Thoracic aorta (tissue), 2 donors: ENCODE data around the gene RAB30. TPM values are rescaled to one million over a fixed set of nuclear protein-coding genes. Genes with fewer than 3 reads are reported as not detected.
A peak's percentile ranks its signal among the peaks of the same experiment; 100 is the strongest.

Experiments used
- ATAC-seq: fragments of 150-250 bp; one replicate; pipeline ENCODE4 v1.8.0; 2017; ENCODE audit warnings: low read depth; ENCODE audit not compliant: insufficient number of reproducible peaks, low FRiP score
- DNase-seq: peaks from one replicate; pipeline ENCODE4 v3.0.0-alpha.2; 2020; ENCODE audit warnings: low spot score
- H3K27ac ChIP-seq, 2 donors: fragments of 200-600 bp; sonication (generic); 1 replicate in 1 of 2; 2 replicates in 1 of 2; pipeline ENCODE4 v1.5.1; 2016; ENCODE audit warnings: mild to moderate bottlenecking in 2 of 2, moderate library complexity in 2 of 2
- H3K27me3 ChIP-seq: fragments of 200-600 bp; sonication (generic); replicated peaks from 2 replicates; pipeline ENCODE4 v1.6.0; 2016; ENCODE audit warnings: mild to moderate bottlenecking; ENCODE audit not compliant: insufficient read depth
- H3K36me3 ChIP-seq: fragments of 200-600 bp; sonication (generic); one replicate; pipeline ENCODE4 v1.5.1; 2016
- H3K4me1 ChIP-seq, 2 donors: fragments of 200-600 bp; sonication (generic); 1 replicate in 1 of 2; 2 replicates in 1 of 2; pipeline versions ENCODE4 v1.5.1 to v1.6.0; 2016; ENCODE audit warnings: low read depth in 2 of 2, mild to moderate bottlenecking in 1 of 2; ENCODE audit not compliant: control insufficient read depth in 1 of 2
- H3K4me3 ChIP-seq: fragments of 200-600 bp; sonication (generic); 2 replicates; pipeline ENCODE4 v1.5.1; 2016; ENCODE audit warnings: mild to moderate bottlenecking
- H3K9me3 ChIP-seq: fragments of 200-600 bp; sonication (generic); 2 replicates; pipeline ENCODE4 v1.5.1; 2016
- CTCF ChIP-seq: fragments of 200-600 bp; sonication (generic); IDR thresholded peaks from one replicate; pipeline ENCODE4 v1.5.1; 2019; ENCODE audit warnings: antibody characterized with exemption
- total RNA-seq, 2 donors: library from RNA; depleted of rRNA; stranded (reverse); fragments of >200 nt; gene quantifications; one replicate each; pipeline versions ENCODE4 v1.1.0 to v1.2.3, GENCODE V29; 2016

Gene RAB30
- total RNA-seq, 2 donors from 2014 or later, result 16.6 to 25.7 TPM

DNA sequence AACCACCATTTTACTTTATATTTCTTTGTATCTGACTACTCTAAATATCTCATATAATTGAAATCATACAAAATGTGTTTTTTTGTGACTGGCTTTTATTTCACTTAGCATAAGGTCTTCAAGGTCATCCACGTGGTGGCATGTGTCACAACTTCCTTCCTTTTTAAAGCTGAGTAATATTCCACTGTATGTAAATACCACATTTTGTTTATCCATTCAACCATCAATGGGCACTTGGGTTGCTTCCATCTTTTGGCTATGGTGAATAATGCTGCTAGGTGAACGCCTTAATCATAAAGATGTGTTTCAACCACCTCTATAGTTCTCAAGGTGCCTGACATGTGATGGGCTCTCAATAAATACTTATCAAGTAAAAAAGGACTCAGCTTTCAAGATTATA lies 15.5 kb downstream of the RAB30 start:
- no peaks in the 10 kb centered on the region for H3K9me3 ChIP-seq

DNA sequence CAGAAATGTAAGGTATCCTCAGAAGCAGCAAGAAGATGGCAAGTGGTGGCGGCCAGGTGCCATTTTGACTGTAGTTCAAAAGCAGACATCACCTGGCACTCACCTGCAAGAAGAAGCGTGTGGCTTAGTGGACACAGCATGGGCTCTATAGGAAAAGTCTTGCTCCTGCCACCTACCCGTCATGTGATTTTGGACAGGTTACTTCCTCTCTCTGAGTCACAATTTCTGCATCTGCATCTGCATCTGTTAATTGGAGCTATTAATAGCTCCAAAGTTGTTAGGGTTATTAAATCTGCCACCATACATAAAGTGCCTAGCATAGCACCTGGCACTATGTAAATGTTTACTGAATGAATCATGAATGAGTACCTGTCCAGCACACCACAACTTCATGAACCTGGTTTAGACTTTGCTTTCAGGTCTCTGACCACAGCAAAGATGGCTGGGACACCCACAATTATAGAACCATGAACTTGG lies 16.8 kb downstream of the RAB30 start:
- no peaks in the 10 kb centered on the region for H3K36me3 ChIP-seq

More for the DNA sequence above, 15.5 kb downstream of the RAB30 start:
- H3K27ac ChIP-seq, result no peak overlapping the region
- no peak for ATAC-seq
- TF ChIP-seq CTCF, result no peak
- no peak overlapping the region for H3K4me3 ChIP-seq
- DNase-seq, result no peak
- H3K36me3 ChIP-seq, result no peaks in the 10 kb centered on the region
- no peaks in the 10 kb centered on the region for H3K27me3 ChIP-seq
- H3K4me1 ChIP-seq, result peaks cover 20 to 28% of the 10 kb centered on the region in 2 donors

GRCh38 chr11:83054001-83054400 lies 17.7 kb downstream of the RAB30 start:
- H3K4me1 ChIP-seq, result peaks cover 21 to 30% of the 10 kb centered on the region in 2 donors
- no peak for ATAC-seq
- H3K9me3 ChIP-seq, result no peaks in the 10 kb centered on the region

More for the DNA sequence above, 16.8 kb downstream of the RAB30 start:
- DNase-seq (no peak), ATAC-seq (no peak)
- no peak for TF ChIP-seq CTCF
- H3K4me3 ChIP-seq, result no peak overlapping the region
- no peaks in the 10 kb centered on the region for H3K9me3 ChIP-seq
- peaks cover 21 to 30% of the 10 kb centered on the region in 2 donors for H3K4me1 ChIP-seq
- H3K27me3 ChIP-seq, result no peaks in the 10 kb centered on the region
- H3K27ac ChIP-seq, result no peak overlapping the region

GRCh38 chr11:83051760-83052671 lies 19.7 kb downstream of the RAB30 start:
- peaks cover 25 to 42% of the 10 kb centered on the region in 2 donors for H3K4me1 ChIP-seq
- H3K27ac ChIP-seq, result peak overlapping the region; percentile 92 to 96
- H3K9me3 ChIP-seq, result no peaks in the 10 kb centered on the region
- H3K27me3 ChIP-seq, result no peaks in the 10 kb centered on the region
- no peak for TF ChIP-seq CTCF
- DNase-seq (no peak), ATAC-seq (peak; percentile 70)
- peak overlapping the region; percentile 7 for H3K4me3 ChIP-seq
- H3K36me3 ChIP-seq, result no peaks in the 10 kb centered on the region

More at GRCh38 chr11:83054001-83054400, 17.7 kb downstream of the RAB30 start:
- Histone ChIP-seq H3K27me3 (no peaks in the 10 kb centered on the region), H3K4me3 (no peak overlapping the region), H3K27ac (no peak overlapping the region), H3K36me3 (no peaks in the 10 kb centered on the region)
- DNase-seq, result no peak
- TF ChIP-seq CTCF, result no peak

DNA sequence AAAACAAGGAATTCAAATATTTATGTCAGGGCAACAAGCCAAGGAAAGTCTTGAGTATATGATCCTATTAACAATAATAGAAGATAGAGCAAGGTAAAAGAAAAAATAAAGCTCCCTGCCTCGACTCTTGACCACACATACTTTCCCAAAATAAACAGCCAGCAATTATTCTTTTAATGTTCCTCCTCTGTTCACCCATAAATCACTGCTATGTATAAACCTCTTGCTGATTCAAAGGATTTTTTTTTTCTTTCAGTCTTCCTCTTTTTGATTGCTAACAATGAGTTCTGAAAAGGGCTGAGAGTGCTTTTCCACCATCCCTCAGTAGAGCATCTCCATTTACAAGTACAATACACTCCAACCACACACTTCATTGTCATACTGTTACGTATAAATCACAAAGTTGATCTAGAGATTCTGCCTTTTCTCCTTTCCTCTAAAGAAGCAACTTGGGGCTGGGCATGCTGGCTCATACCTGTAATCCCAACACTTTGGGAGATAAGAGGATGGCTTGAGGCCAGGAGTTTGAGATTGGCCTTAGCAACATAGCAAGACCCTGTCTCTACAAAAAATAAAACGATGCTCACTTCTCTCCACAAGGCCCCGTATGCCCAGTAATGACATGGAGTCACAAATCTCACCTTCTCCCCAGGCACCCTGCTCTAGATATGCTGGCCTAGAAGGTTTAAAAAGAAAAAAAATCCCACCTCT lies 24.0 kb downstream of the RAB30 start:
- TF ChIP-seq CTCF, result no peak

More for the DNA sequence above, 24.0 kb downstream of the RAB30 start:
- no peaks in the 10 kb centered on the region for H3K9me3 ChIP-seq
- DNase-seq, result no peak
- no peak overlapping the region for H3K27ac ChIP-seq
- no peak overlapping the region for H3K4me3 ChIP-seq
- no peak for ATAC-seq
- H3K36me3 ChIP-seq, result no peaks in the 10 kb centered on the region
- H3K4me1 ChIP-seq, result peaks cover 19 to 39% of the 10 kb centered on the region in 2 donors
- no peaks in the 10 kb centered on the region for H3K27me3 ChIP-seq
